ENCODE measurements around the gene PDE6D.

DNA sequence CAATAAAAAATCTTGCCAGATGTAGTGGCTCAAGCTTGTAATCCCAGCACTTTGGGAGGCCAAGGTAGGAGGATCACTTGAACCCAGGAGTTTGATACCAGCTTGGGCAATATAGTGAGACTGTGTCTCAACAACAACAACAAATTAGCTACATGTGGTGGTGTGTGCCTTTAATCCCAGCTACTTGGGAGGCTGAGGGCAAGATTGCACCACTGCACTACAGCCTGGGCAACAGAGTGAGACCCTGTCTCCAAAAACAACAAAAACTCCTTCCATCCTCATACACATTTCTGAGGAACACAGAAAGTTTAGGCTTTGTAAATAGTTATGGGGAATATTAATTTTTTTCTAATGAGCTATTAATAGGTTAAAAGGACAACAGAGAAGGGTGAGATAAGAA, 17.0 kb downstream of the PDE6D start:
- TF ChIP-seq, protein P1, sequence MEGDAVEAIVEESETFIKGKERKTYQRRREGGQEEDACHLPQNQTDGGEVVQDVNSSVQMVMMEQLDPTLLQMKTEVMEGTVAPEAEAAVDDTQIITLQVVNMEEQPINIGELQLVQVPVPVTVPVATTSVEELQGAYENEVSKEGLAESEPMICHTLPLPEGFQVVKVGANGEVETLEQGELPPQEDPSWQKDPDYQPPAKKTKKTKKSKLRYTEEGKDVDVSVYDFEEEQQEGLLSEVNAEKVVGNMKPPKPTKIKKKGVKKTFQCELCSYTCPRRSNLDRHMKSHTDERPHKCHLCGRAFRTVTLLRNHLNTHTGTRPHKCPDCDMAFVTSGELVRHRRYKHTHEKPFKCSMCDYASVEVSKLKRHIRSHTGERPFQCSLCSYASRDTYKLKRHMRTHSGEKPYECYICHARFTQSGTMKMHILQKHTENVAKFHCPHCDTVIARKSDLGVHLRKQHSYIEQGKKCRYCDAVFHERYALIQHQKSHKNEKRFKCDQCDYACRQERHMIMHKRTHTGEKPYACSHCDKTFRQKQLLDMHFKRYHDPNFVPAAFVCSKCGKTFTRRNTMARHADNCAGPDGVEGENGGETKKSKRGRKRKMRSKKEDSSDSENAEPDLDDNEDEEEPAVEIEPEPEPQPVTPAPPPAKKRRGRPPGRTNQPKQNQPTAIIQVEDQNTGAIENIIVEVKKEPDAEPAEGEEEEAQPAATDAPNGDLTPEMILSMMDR (IDR thresholded peaks at IDR 0.05; ENCODE audit: low read depth, low read length): no peak
- no peak for TF ChIP-seq POLR2A (IDR thresholded peaks at IDR 0.05; ENCODE audit: extremely low read depth, insufficient read length)
